PC-9 (cell line): Measurements from ENCODE around the gene CYP1A1.

Experiments
- EZH2 ChIP-seq: fragments of 200-600 bp; sonication (generic); IDR thresholded peaks from 2 replicates; pipeline ENCODE4 v1.8.0; 2017; ENCODE audit warnings: antibody characterized with exemption, low read depth
- TF ChIP-seq, protein P1 (sequence below): fragments of 200-600 bp; sonication (generic); conservative IDR thresholded peaks from 2 replicates; pipeline ENCODE4 v1.6.1; 2017; ENCODE audit warnings: mixed run types, antibody characterized with exemption, mild to moderate bottlenecking, moderate library complexity

DNA sequence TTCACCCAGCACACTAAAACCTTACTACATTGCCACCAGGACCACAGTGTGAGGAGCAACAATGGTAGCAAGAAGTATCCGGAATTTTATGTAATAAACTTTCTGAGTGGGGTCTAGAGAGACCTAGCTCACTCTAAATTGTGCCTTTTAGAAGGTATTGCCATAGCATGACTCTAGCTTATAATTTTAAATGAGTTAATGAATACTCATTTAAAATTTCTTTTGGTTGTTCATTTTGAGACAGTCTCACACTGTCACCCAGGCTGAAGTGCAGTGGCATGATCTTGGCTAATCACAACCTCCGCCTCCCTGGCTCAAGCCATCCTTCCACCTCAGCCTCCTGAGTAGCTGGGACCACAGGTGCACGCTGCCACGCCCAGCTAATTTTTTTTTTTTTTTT, 55.7 kb downstream of the CYP1A1 start:
- TF ChIP-seq, protein P1, sequence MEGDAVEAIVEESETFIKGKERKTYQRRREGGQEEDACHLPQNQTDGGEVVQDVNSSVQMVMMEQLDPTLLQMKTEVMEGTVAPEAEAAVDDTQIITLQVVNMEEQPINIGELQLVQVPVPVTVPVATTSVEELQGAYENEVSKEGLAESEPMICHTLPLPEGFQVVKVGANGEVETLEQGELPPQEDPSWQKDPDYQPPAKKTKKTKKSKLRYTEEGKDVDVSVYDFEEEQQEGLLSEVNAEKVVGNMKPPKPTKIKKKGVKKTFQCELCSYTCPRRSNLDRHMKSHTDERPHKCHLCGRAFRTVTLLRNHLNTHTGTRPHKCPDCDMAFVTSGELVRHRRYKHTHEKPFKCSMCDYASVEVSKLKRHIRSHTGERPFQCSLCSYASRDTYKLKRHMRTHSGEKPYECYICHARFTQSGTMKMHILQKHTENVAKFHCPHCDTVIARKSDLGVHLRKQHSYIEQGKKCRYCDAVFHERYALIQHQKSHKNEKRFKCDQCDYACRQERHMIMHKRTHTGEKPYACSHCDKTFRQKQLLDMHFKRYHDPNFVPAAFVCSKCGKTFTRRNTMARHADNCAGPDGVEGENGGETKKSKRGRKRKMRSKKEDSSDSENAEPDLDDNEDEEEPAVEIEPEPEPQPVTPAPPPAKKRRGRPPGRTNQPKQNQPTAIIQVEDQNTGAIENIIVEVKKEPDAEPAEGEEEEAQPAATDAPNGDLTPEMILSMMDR, result no peak
- TF ChIP-seq EZH2, result no peak
